Astrocyte of the spinal cord (primary cell): Measurements from ENCODE around the gene ZNF407.

Experiments used
- DNase-seq: peaks from one replicate; pipeline ENCODE4 v3.0.0; 2011; ENCODE audit warnings: low read depth, low spot score
- H3K4me3 ChIP-seq: 2 replicates; pipeline ENCODE4 v1.5.1; 2011; ENCODE audit warnings: low read depth, mild to moderate bottlenecking, low read length, moderate library complexity
- CTCF ChIP-seq: IDR thresholded peaks from 2 replicates; pipeline ENCODE4 v1.5.1; 2012; ENCODE audit warnings: low read depth, mild to moderate bottlenecking, low read length, inconsistent platforms
- in situ Hi-C: cut with HindIII; loops from 2 replicates; pipeline ENCODE4 v1.10.0; 2017; ENCODE audit warnings: low sequenced_read_pairs

The ZNF407 gene

GRCh38 chr18:74579496-74580065 is 18.1 kb upstream of the ZNF407 start:
- no peak overlapping the region for H3K4me3 ChIP-seq
- in situ Hi-C loops = no loop called here
- TF ChIP-seq CTCF = no peak
- no peak for DNase-seq

GRCh38 chr18:74582642-74583041 is 15.0 kb upstream of the ZNF407 start:
- DNase-seq = no peak
- TF ChIP-seq CTCF = no peak
- no peak overlapping the region for H3K4me3 ChIP-seq
- in situ Hi-C loops = no loop called here

- H3K4me3 ChIP-seq = no peak overlapping the region
- no peak for TF ChIP-seq CTCF
- in situ Hi-C loops = no loop called here
- no peak for DNase-seq
Measured at GRCh38 chr18:74587441-74587840, 10.2 kb upstream of the ZNF407 start.

GRCh38 chr18:74589021-74589420 is 8.6 kb upstream of the ZNF407 start:
- DNase-seq = no peak
- in situ Hi-C loops = no loop called here
- H3K4me3 ChIP-seq = no peak overlapping the region
- no peak for TF ChIP-seq CTCF

GRCh38 chr18:74589811-74590210 is 7.9 kb upstream of the ZNF407 start:
- no peak overlapping the region for H3K4me3 ChIP-seq
- in situ Hi-C loops = no loop called here
- TF ChIP-seq CTCF = no peak
- DNase-seq = no peak

GRCh38 chr18:74590671-74591070 is 7.0 kb upstream of the ZNF407 start:
- in situ Hi-C loops = no loop called here
- DNase-seq = no peak
- no peak for TF ChIP-seq CTCF
- H3K4me3 ChIP-seq = no peak overlapping the region

- in situ Hi-C loops = no loop called here
- TF ChIP-seq CTCF = no peak
- no peak for DNase-seq
- H3K4me3 ChIP-seq = no peak overlapping the region
Measured at GRCh38 chr18:74595431-74595830, 2.2 kb upstream of the ZNF407 start.
